Panc1 (cell line): Measurements from ENCODE around the gene ZNF688. TPM values are rescaled to one million over a fixed set of nuclear protein-coding genes. Genes with fewer than 3 reads are reported as not detected.

ENCODE experiments used
- ATAC-seq: fragments of 200-7000 bp; cut with Tn5 transposase; 2 replicates; pipeline ENCODE4 v1.9.1; 2020; ENCODE audit warnings: mild to moderate bottlenecking, moderate library complexity
- BruUV-seq: library from RNA; stranded (reverse); fragments of 400-500 nt; replicated peaks from 2 replicates; lab custom pipeline; 2021; lab: Mats Ljungman, UMichigan
- CTCF ChIA-PET: fragments of 300-600 bp; sonication (Branson Sonifier 250); formaldehyde crosslinking; loops from one replicate; lab custom pipeline; 2022; ENCODE audit warnings: antibody characterized with exemption; lab: Charles Lee
- POLR2A ChIA-PET: fragments of 300-600 bp; sonication (Branson Sonifier 250); formaldehyde crosslinking; loops from one replicate; lab custom pipeline; 2022; ENCODE audit warnings: antibody characterized with exemption; lab: Charles Lee
- DNase-seq: peaks from one replicate; pipeline ENCODE4 v3.0.0-alpha.2; 2010; ENCODE audit warnings: low read depth, low spot score
- H3K27ac ChIP-seq: 2 replicates; pipeline ENCODE4 v1.5.1; 2011; ENCODE audit warnings: mild to moderate bottlenecking, low read length, inconsistent platforms
- H3K27me3 ChIP-seq: fragments of 200-500 bp; sonication (Bioruptor generic); 2 replicates; pipeline ENCODE4 v1.6.0; 2014; ENCODE audit warnings: low read length, inconsistent platforms; ENCODE audit not compliant: control insufficient read depth, insufficient read depth
- H3K36me3 ChIP-seq: fragments of 200-500 bp; sonication (Bioruptor generic); 2 replicates; pipeline ENCODE4 v1.5.1; 2014; ENCODE audit warnings: inconsistent platforms, mild to moderate bottlenecking, low read length, moderate library complexity; ENCODE audit not compliant: control insufficient read depth, insufficient read depth
- H3K4me1 ChIP-seq: 2 replicates; pipeline ENCODE4 v1.5.1; 2011; ENCODE audit warnings: inconsistent platforms, mild to moderate bottlenecking, low read length, moderate library complexity; ENCODE audit not compliant: control insufficient read depth, insufficient read depth
- H3K4me3 ChIP-seq, 2 experiments: 2 replicates each; pipeline ENCODE4 v1.5.1; 2011 to 2012; ENCODE audit warnings: low read depth in 2 of 2, low read length in 2 of 2, mild to moderate bottlenecking in 2 of 2, inconsistent platforms in 1 of 2, moderate library complexity in 1 of 2
- H3K9me3 ChIP-seq: fragments of 200-500 bp; sonication (Bioruptor generic); 2 replicates; pipeline ENCODE4 v1.5.1; 2014; ENCODE audit warnings: low read depth, mild to moderate bottlenecking, inconsistent platforms, low read length, moderate library complexity; ENCODE audit not compliant: control insufficient read depth, insufficient read depth
- CTCF ChIP-seq: fragments of 450-650 bp; IDR thresholded peaks from 2 replicates; pipeline ENCODE4 v1.5.1; 2017; ENCODE audit warnings: mild to moderate bottlenecking
- POLR2AphosphoS5 ChIP-seq: IDR thresholded peaks from 2 replicates; pipeline ENCODE4 v1.6.1; 2012; ENCODE audit warnings: mild to moderate bottlenecking, low read depth, low read length, moderate library complexity
- REST ChIP-seq, 2 experiments: IDR thresholded peaks; 2 replicates each; pipeline ENCODE4 v1.6.1; 2011 to 2012; ENCODE audit warnings: low read depth in 2 of 2, control low read depth in 1 of 2, low read length in 1 of 2, mild to moderate bottlenecking in 1 of 2, moderate library complexity in 1 of 2; ENCODE audit not compliant: insufficient read depth in 1 of 2
- SIN3A ChIP-seq: IDR thresholded peaks from 2 replicates; pipeline ENCODE4 v1.6.1; 2012; ENCODE audit warnings: low read depth, mild to moderate bottlenecking, low read length, moderate library complexity, borderline replicate concordance; ENCODE audit not compliant: insufficient read depth
- TCF7L2 ChIP-seq: IDR thresholded peaks from 2 replicates; pipeline ENCODE4 v1.6.1; 2011; ENCODE audit warnings: mild to moderate bottlenecking, low read depth, low read length, inconsistent platforms
- in situ Hi-C: cut with HindIII; loops from 2 replicates; pipeline ENCODE4 v1.10.0; 2016; ENCODE audit warnings: low sequenced_read_pairs, low pct_unique_long_range_greater_than_20kb
- intact Hi-C: fragments of 100-400 bp; cut with micrococcal nuclease; formaldehyde crosslinking; loops from one replicate; pipeline ENCODE4 v1.10.0; 2022; ENCODE audit not compliant: unreplicated experiment
- total RNA-seq: library from RNA; stranded (reverse); gene quantifications from one replicate; pipeline ENCODE4 v1.2.1, GENCODE V29; 2021; ENCODE audit not compliant: unreplicated experiment

The ZNF688 gene
- total RNA-seq, 1 experiment from 2014 or later, result 7.7 TPM

GRCh38 chr16:30521476-30521872 lies 50.0 kb downstream of the ZNF688 start:
- Histone ChIP-seq H3K27ac (no peak overlapping the region), H3K27me3 (no peaks in the 10 kb centered on the region), H3K4me1 (peaks cover 11% of the 10 kb centered on the region; the same call in 1 of the 2 replicates), H3K36me3 (no peaks in the 10 kb centered on the region), H3K4me3 (no peak overlapping the region), H3K9me3 (no peaks in the 10 kb centered on the region)
- BruUV-seq, result no TSS peak
- ATAC-seq (no peak), DNase-seq (no peak)
- in situ Hi-C loops, result no loop called here
- ChIA-PET POLR2A (interaction anchor here (0.7 kb wide), 1 partner anchor 32 kb away, joined by 3 read pairs; no protein-coding TSS in a partner anchor), CTCF (no interaction called here)
- no peak for TF ChIP-seq CTCF
- TF ChIP-seq SIN3A, result no peak
- TF ChIP-seq TCF7L2, result no peak
- no peak for TF ChIP-seq POLR2AphosphoS5
- no peak for TF ChIP-seq REST (IDR thresholded peaks at IDR 0.05; ENCODE audit: insufficient read depth in 1 of 2, low read depth in 2 of 2, low read length in 1 of 2)
- intact Hi-C loops, result loop anchor here (10.0 kb wide), 1 partner anchor 77 kb away; the partner anchor contains the start of gene SEPHS2

Other genes starting within 250 kb of the ZNF688 start
- 90.7 TPM for gene CD2BP2, start 216.4 kb downstream of the ZNF688 start, total RNA-seq
- 52.6 TPM for gene TBC1D10B, start 201.2 kb downstream of the ZNF688 start, total RNA-seq
- gene MYL11, start 196.9 kb downstream of the ZNF688 start, total RNA-seq, result not detected
- 1.7 TPM for gene SEPTIN1, start 189.2 kb downstream of the ZNF688 start, total RNA-seq
- gene ZNF48, start 176.3 kb downstream of the ZNF688 start, total RNA-seq, result 16.6 TPM
- 14.4 TPM for gene ZNF771, start 164.1 kb downstream of the ZNF688 start, total RNA-seq
- 120 TPM for gene DCTPP1, start 141.7 kb downstream of the ZNF688 start, total RNA-seq
- gene SEPHS2, start 125.8 kb downstream of the ZNF688 start, total RNA-seq, result 68.5 TPM
- 0.54 TPM for gene ITGAL, start 99.0 kb downstream of the ZNF688 start, total RNA-seq
- 68.3 TPM for gene ZNF768, start 45.1 kb downstream of the ZNF688 start, total RNA-seq
- gene ZNF747, start 36.9 kb downstream of the ZNF688 start, total RNA-seq, result 10.9 TPM
- 16.7 TPM for gene ZNF764, start 13.3 kb downstream of the ZNF688 start, total RNA-seq
- 6.2 TPM for gene ZNF785, start 14.0 kb upstream of the ZNF688 start, total RNA-seq
- gene ZNF689, start 38.7 kb upstream of the ZNF688 start, total RNA-seq, result 16.5 TPM
- gene PRR14, start 79.2 kb upstream of the ZNF688 start, total RNA-seq, result 77.6 TPM
- 103 TPM for gene FBRS, start 86.7 kb upstream of the ZNF688 start, total RNA-seq
- gene SRCAP, start 127.5 kb upstream of the ZNF688 start, total RNA-seq, result 73.6 TPM
- gene PHKG2, start 176.7 kb upstream of the ZNF688 start, total RNA-seq, result 43.1 TPM
- gene CFAP119, start 190.3 kb upstream of the ZNF688 start, total RNA-seq, result 21.0 TPM
- 114 TPM for gene RNF40, start 190.6 kb upstream of the ZNF688 start, total RNA-seq
- gene ZNF629, start 215.5 kb upstream of the ZNF688 start, total RNA-seq, result 19.2 TPM